GM12892 (cell line): ENCODE measurements around the gene DIRAS1.

Experiments used
- POLR2A ChIP-seq: IDR thresholded peaks from 2 replicates; pipeline ENCODE4 v1.6.1; 2011; ENCODE audit warnings: low read depth, low read length, control low read depth
- POLR2AphosphoS5 ChIP-seq: IDR thresholded peaks from 2 replicates; pipeline ENCODE4 v1.6.1; 2011; ENCODE audit warnings: low read depth, low read length, control low read depth

GRCh38 chr19:2665103-2665502 is 56.1 kb downstream of the DIRAS1 start:
- TF ChIP-seq POLR2A (no peak), POLR2AphosphoS5 (no peak)
